Suppressor macrophage treated with lipopolysaccharide for 4 hours (primary cell): ENCODE measurements around the gene FNDC10.

Source experiments
- DNase-seq: peaks from one replicate; pipeline ENCODE4 v3.0.0-alpha.2; 2020

The FNDC10 gene

DNA sequence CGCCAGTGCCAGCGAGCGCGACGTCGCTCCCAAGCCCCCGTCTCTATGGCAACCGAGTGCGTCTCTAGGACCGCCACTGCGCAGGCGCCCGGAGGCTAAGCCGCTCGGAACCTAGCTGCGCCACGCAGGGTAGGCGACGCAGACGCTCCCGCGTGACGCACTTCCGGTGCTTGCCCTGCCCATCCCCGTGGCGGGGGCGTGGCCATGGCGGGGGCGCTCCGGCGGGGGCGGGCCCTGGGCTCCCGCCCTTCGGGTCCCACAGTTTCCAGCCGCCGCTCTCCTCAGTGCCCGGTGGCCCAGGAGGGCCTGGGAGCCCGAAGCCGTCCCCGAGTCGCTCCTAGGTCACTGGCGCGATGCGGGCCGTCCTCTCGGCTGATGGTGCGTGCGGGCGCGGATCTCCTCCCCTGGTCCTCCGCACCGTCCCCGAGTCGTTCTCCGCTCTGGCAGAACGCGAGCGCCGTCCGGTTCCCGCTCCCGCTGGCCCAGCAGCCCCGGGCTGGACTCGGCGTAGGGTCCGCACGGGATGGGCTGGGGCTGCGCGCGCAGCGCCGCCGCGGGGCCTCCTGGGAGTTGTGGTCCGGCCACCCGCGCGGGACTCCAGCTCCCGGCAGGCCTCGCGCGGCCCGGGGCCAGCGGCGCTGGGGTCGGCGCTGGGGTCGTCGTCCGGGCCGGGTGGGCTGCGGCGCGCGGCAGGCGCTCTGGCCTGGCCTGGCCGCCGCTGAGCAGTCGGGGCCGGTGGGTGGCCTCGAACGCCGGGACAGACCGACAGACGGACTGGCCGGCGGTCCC is 15.5 kb upstream of the FNDC10 start, which contains the start of gene MIB2:
Gene MIB2, plus strand, starts transcription at position 245 of the 789 bp plus-strand sequence. CDS start 7,953 bp downstream, outside the sequence.
- peak; percentile 99 for DNase-seq

GRCh38 chr1:1614954-1615255 is 15.0 kb upstream of the FNDC10 start:
- DNase-seq = no peak

GRCh38 chr1:1614204-1614953 is 14.4 kb upstream of the FNDC10 start:
- DNase-seq = peak; percentile 96

- DNase-seq = no peak
Observed at GRCh38 chr1:1613509-1614082, 13.7 kb upstream of the FNDC10 start.

- no peak for DNase-seq
Observed at GRCh38 chr1:1612104-1612400, 12.1 kb upstream of the FNDC10 start.

- no peak for DNase-seq
Observed at GRCh38 chr1:1610796-1611195, 10.9 kb upstream of the FNDC10 start.

GRCh38 chr1:1609822-1610485 is 10.0 kb upstream of the FNDC10 start:
- DNase-seq = no peak

GRCh38 chr1:1606232-1606631 is 6.3 kb upstream of the FNDC10 start:
- no peak for DNase-seq

DNA sequence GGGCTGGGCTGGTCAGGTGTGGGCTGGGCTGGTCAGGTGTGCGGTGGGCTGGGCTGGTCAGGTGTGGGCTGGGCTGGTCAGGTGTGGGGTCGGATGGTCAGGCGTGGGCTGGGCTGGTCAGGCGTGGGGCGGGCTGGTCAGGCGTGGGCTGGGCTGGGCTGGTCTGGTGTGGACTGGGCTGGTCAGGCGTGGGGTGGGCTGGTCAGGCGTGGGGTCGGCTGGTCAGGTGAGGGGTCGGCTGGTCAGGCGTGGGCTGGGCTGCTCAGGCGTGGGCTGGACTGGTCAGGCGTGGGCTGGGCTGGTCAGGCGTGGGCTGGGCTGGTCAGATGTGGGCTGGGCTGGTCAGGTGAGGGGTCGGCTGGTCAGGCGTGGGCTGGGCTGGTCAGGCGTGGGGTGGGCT is 5.8 kb upstream of the FNDC10 start:
- no peak for DNase-seq

DNA sequence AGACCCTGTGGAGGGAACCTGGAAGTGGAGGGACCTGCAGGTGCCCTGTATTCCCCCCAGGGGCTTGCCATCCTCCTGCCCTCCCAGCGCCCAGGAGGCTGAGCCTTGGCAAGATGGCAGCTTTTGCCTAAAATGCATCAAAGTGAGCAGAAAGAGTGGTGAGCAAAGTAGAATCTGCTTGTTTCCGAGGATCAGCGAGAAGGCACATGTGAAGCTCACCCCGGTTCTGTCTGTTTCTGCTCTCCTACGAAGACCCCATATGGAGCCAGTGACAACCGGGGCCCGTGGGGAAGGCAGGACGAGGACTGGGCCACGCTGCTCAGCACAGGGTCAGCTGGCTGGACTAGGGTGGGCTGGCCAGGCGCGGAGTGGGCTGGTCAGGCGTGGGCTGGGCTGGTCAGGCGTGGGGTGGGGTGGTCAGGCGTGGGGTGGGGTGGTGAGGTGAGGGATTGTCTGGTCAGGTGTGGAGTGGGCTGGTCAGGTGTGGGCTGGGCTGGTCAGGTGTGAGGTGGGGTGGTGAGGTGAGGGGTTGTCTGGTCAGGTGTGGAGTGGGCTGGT is 5.2 kb upstream of the FNDC10 start:
- DNase-seq = no peak

- no peak for DNase-seq
Observed at GRCh38 chr1:1604374-1605033, 4.6 kb upstream of the FNDC10 start.

DNA sequence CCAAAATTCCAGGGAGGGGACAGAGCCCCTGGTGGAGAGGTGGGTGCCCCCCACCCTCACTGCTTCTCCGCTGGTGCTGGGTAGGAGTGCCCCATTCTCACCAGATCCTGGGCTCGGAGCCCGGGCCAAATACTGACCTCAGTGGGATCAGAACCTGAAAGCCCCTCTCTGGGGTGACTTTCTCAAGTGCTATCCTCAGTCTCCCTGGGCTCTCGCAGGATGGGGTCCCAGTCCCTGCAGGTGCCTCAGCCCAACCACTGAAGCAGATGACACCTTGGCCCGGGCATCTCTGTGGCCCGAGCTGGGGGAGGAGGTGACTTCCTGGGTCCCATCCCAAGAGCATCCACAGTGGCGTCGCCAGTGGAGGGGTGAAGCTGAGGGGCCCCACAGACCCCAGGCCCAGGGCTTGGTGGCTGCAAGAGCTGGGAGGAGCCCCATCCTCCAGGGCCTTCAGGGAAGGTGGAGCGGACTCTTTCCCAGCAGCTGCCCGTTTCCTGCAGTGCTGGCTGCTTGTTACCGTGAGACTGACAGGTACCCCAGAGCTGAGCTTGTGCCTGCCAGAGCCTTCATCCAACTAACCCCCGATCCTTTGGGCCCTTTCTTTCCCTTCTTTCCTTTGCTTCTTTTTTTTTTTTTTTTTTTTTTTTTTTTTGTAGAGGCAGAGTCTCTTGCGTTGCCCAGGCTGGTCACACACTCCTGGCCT is 3.9 kb upstream of the FNDC10 start:
- DNase-seq = no peak

GRCh38 chr1:1602968-1603506 is 3.1 kb upstream of the FNDC10 start:
- DNase-seq = no peak

DNA sequence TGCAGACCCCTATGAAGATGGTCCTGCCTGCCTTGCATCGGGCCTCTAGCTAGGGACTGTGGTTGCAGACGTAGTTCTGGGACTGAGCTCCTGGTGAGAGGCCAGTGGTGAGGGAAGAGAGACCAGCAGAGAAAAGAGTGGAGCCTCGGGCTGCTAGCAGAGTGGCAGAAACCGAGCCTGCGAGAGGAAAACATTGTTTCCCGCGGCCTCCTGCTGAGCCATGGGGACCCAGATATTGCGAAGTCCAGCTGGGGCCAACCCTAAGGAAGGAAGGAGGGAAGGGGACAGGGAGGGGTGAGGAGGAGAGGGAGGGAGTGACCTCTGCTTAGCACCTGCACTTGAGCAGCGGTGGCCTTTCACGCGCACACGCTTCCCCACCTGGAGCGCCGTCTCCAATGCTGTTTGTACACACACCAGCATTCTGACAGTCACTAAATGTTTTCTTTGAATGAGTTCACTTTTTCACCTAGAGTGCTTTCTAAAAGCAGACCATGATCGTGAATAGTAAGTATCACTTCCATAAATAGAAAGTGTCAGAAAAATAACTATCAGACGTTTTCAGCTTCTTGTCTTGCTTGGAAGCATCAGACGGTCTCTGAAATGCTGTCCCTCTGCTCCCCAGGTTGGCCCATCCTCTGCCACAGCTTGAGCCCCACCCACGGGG is 2.5 kb upstream of the FNDC10 start:
- no peak for DNase-seq

GRCh38 chr1:1601564-1602303 is 1.8 kb upstream of the FNDC10 start:
- DNase-seq = no peak

- no peak for DNase-seq
Observed at GRCh38 chr1:1600861-1601563, 1.1 kb upstream of the FNDC10 start.

GRCh38 chr1:1599030-1599934 is 653 bp downstream of the FNDC10 start:
- DNase-seq = peak; percentile 63

DNA sequence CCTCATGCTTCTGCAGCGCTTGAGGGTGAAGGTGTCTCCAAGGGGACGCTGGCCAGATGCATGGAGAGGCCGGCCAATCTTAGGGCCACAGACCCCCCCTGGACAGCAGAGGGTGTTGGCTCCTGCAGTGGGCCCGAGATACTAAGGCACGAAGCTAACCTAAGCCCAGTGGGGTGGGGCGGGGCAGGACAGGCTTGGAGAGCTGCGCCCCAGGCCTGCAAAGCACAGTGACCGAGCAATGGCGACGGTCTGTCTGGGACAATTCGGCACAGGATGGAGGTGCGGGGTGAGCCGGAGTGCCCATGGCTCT is 1.3 kb downstream of the FNDC10 start:
- DNase-seq = no peak
